GM23338 (cell line): ENCODE measurements around the gene TRAIP. TPM values are rescaled to one million over a fixed set of nuclear protein-coding genes. Genes with fewer than 3 reads are reported as not detected.
A peak's percentile ranks its signal among the peaks of the same experiment; 100 is the strongest.

ENCODE experiments used
- ATAC-seq: fragments of 200-7000 bp; cut with Tn5 transposase; 3 replicates; pipeline ENCODE4 v1.9.1; 2020
- DNase-seq: peaks from one replicate; pipeline ENCODE4 v3.0.0-alpha.2; 2015; ENCODE audit warnings: low spot score
- H2AFZ ChIP-seq: fragments of 200-600 bp; sonication (generic); 2 replicates; pipeline ENCODE4 v1.8.0; 2016; ENCODE audit warnings: antibody characterized with exemption, mild to moderate bottlenecking, moderate library complexity
- H3F3A ChIP-seq: fragments of 200-600 bp; sonication (generic); replicated peaks from 2 replicates; pipeline ENCODE4 v1.8.0; 2017; ENCODE audit warnings: antibody characterized with exemption, mixed run types, low read depth
- H3K27ac ChIP-seq: fragments of 200-600 bp; sonication (generic); 2 replicates; pipeline ENCODE4 v1.6.1; 2016; ENCODE audit warnings: low read depth
- H3K27me3 ChIP-seq: fragments of 200-600 bp; sonication (generic); 2 replicates; pipeline ENCODE4 v1.8.0; 2016; ENCODE audit warnings: mild to moderate bottlenecking, mixed run types, moderate library complexity; ENCODE audit not compliant: insufficient read depth
- H3K36me3 ChIP-seq: fragments of 200-600 bp; sonication (generic); 2 replicates; pipeline ENCODE4 v1.8.0; 2016; ENCODE audit warnings: mild to moderate bottlenecking; ENCODE audit not compliant: insufficient read depth
- H3K4me1 ChIP-seq: fragments of 200-600 bp; sonication (generic); 2 replicates; pipeline ENCODE4 v1.8.0; 2016; ENCODE audit warnings: mild to moderate bottlenecking, moderate library complexity; ENCODE audit not compliant: insufficient read depth
- H3K4me2 ChIP-seq: fragments of 200-600 bp; sonication (generic); 2 replicates; pipeline ENCODE4 v1.7.1; 2017; ENCODE audit warnings: mixed run types
- H3K4me3 ChIP-seq: fragments of 200-600 bp; sonication (generic); 2 replicates; pipeline ENCODE4 v1.6.1; 2016; ENCODE audit warnings: mixed run types
- H3K79me2 ChIP-seq: fragments of 200-600 bp; sonication (generic); replicated peaks from 2 replicates; pipeline ENCODE4 v1.8.0; 2017; ENCODE audit warnings: mild to moderate bottlenecking; ENCODE audit not compliant: insufficient read depth
- H3K9me2 ChIP-seq: fragments of 200-600 bp; sonication (generic); 2 replicates; pipeline ENCODE4 v1.8.0; 2017; ENCODE audit not compliant: insufficient read depth
- H4K20me1 ChIP-seq: fragments of 200-600 bp; sonication (generic); replicated peaks from 2 replicates; pipeline ENCODE4 v1.8.0; 2017; ENCODE audit warnings: mild to moderate bottlenecking; ENCODE audit not compliant: insufficient read depth
- H3K27ac Mint-ChIP-seq: 2 replicates; pipeline ENCODE4 v1.8.0; 2020; ENCODE audit warnings: inconsistent platforms, mild to moderate bottlenecking, moderate library complexity, mixed read lengths
- H3K27me3 Mint-ChIP-seq: 3 replicates; pipeline ENCODE4 v1.8.0; 2022; ENCODE audit warnings: low read depth, mild to moderate bottlenecking, moderate library complexity, mixed read lengths, inconsistent platforms; ENCODE audit not compliant: insufficient read depth, poor library complexity
- H3K36me3 Mint-ChIP-seq: 3 replicates; pipeline ENCODE4 v1.8.0; 2021; ENCODE audit warnings: low read depth, mild to moderate bottlenecking, inconsistent platforms, moderate library complexity, mixed read lengths
- H3K4me1 Mint-ChIP-seq: 3 replicates; pipeline ENCODE4 v1.8.0; 2020; ENCODE audit warnings: mild to moderate bottlenecking, inconsistent platforms, mixed read lengths
- H3K4me3 Mint-ChIP-seq: 3 replicates; pipeline ENCODE4 v1.8.0; 2021; ENCODE audit warnings: moderate library complexity, mild to moderate bottlenecking, inconsistent platforms, mixed read lengths
- H3K9me3 Mint-ChIP-seq: 3 replicates; pipeline ENCODE4 v1.8.0; 2020; ENCODE audit warnings: moderate library complexity, mild to moderate bottlenecking, inconsistent platforms, mixed read lengths
- CREB1 ChIP-seq: fragments of 250-450 bp; sonication (Bioruptor Pico); IDR thresholded peaks from 2 replicates; pipeline ENCODE4 v1.5.0; 2020; ENCODE audit warnings: low read depth, mild to moderate bottlenecking, moderate library complexity
- ETS1 ChIP-seq: IDR thresholded peaks from 2 replicates; pipeline ENCODE4 v1.6.1; 2016; ENCODE audit warnings: antibody characterized with exemption
- EZH2 ChIP-seq: fragments of 200-600 bp; sonication (generic); IDR thresholded peaks from one replicate; pipeline ENCODE4 v1.8.0; 2017; ENCODE audit warnings: antibody characterized with exemption, mild to moderate bottlenecking, low read depth; ENCODE audit not compliant: unreplicated experiment
- JUNB ChIP-seq: IDR thresholded peaks from one replicate; pipeline ENCODE4 v1.6.1; 2016; ENCODE audit warnings: antibody characterized with exemption; ENCODE audit not compliant: unreplicated experiment
- POLR2AphosphoS5 ChIP-seq: IDR thresholded peaks from 2 replicates; pipeline ENCODE4 v1.6.1; 2016; ENCODE audit warnings: antibody characterized with exemption, low read depth
- STAT1 ChIP-seq: IDR thresholded peaks from one replicate; pipeline ENCODE4 v1.6.1; 2016; ENCODE audit warnings: antibody characterized with exemption; ENCODE audit not compliant: unreplicated experiment
- ZNF114 ChIP-seq: fragments of 250-450 bp; sonication (Bioruptor Pico); IDR thresholded peaks from 2 replicates; pipeline ENCODE4 v1.5.0; 2020; ENCODE audit warnings: mild to moderate bottlenecking, moderate library complexity
- ZNF331 ChIP-seq: fragments of 250-450 bp; sonication (Bioruptor Pico); IDR thresholded peaks from 2 replicates; pipeline ENCODE4 v1.5.0; 2020; ENCODE audit warnings: low read depth, mild to moderate bottlenecking, moderate library complexity
- polyA plus RNA-seq: library from polyadenylated mRNA; unstranded; fragments of >200 nt; fragmentation: Nextera tagmentation; extraction: Ambion mirVana; gene quantifications from 2 replicates; pipeline ENCODE4 v1.2.1, GENCODE V29; 2016
- total RNA-seq: library from RNA; depleted of rRNA; stranded (reverse); fragments of >200 nt; shearing (Covaris generic); gene quantifications from 2 replicates; pipeline ENCODE4 v1.2.3, GENCODE V29; 2014

Gene TRAIP
- total and polyA plus RNA-seq, 2 experiments from 2014 or later = 15.3 to 16.6 TPM

GRCh38 chr3:49805897-49806701, 50.3 kb downstream of the TRAIP start:
- Mint-ChIP-seq H3K4me3 (no peak overlapping the region), H3K27me3 (peaks cover 27% of the 10 kb centered on the region), H3K27ac (no peak overlapping the region; the same call in 1 of the 2 replicates), H3K4me1 (peaks cover 40% of the 10 kb centered on the region), H3K36me3 (no peaks in the 10 kb centered on the region), H3K9me3 (no peaks in the 10 kb centered on the region)
- no peaks in the 10 kb centered on the region for H3K79me2 ChIP-seq
- H3K4me1 ChIP-seq = peaks cover 34% of the 10 kb centered on the region
- no peak overlapping the region for H2AFZ ChIP-seq
- no peaks in the 10 kb centered on the region for H3K9me2 ChIP-seq
- peak; percentile 83 for DNase-seq
- H3K4me2 ChIP-seq = peak overlapping the region; percentile 74
- H4K20me1 ChIP-seq = no peaks in the 10 kb centered on the region
- H3K27ac ChIP-seq = peak overlapping the region; percentile 74
- H3K4me3 ChIP-seq = peak overlapping the region; percentile 43; the same call in 1 of the 2 replicates
- no peaks in the 10 kb centered on the region for H3K36me3 ChIP-seq
- peak; percentile 3 for ATAC-seq
- peaks cover 15% of the 10 kb centered on the region for H3K27me3 ChIP-seq
- peaks cover 15% of the 10 kb centered on the region; the same call in 1 of the 2 replicates for H3F3A ChIP-seq
- TF ChIP-seq JUNB = no peak
- TF ChIP-seq ZNF114 (CRISPR knock-in tag) = no peak
- TF ChIP-seq POLR2AphosphoS5 = 0 out of 2 replicates have a peak, but pooled peaks have one; percentile 27
- no peak for TF ChIP-seq CREB1 (CRISPR knock-in tag)
- no peak for TF ChIP-seq EZH2
- no peak for TF ChIP-seq STAT1
- TF ChIP-seq ETS1 = peak; percentile 54

- Mint-ChIP-seq H3K36me3 (no peaks in the 10 kb centered on the region), H3K4me3 (peak overlapping the region; percentile 48), H3K27me3 (peaks cover 25% of the 10 kb centered on the region), H3K27ac (no peak overlapping the region), H3K4me1 (peaks cover 40% of the 10 kb centered on the region), H3K9me3 (no peaks in the 10 kb centered on the region)
- Histone ChIP-seq H3K4me2 (peak overlapping the region; percentile 74), H3F3A (peaks cover 15% of the 10 kb centered on the region; the same call in 1 of the 2 replicates), H3K36me3 (no peaks in the 10 kb centered on the region), H3K9me2 (no peaks in the 10 kb centered on the region), H2AFZ (no peak overlapping the region), H3K79me2 (no peaks in the 10 kb centered on the region), H3K27me3 (peaks cover 15% of the 10 kb centered on the region), H3K27ac (no peak overlapping the region), H4K20me1 (no peaks in the 10 kb centered on the region), H3K4me3 (peak overlapping the region; percentile 34; the same call in 1 of the 2 replicates), H3K4me1 (peaks cover 34% of the 10 kb centered on the region)
- ATAC-seq (no peak), DNase-seq (no peak)
- TF ChIP-seq ZNF331 (CRISPR knock-in tag) = no peak
These were observed 51.0 kb downstream of the TRAIP start for GRCh38 chr3:49805367-49805782.
